ENCODE data around the gene FBRSL1. TPM values are rescaled to one million over a fixed set of nuclear protein-coding genes. Genes with fewer than 3 reads are reported as not detected.

The FBRSL1 gene
- total and polyA plus RNA-seq, 9 of the 15 experiments (the other 6 are each of a cell fraction or from before 2014, with no cell fraction given): 0.24 to 129 (median 7.3) TPM

- TF ChIP-seq MNT (conservative IDR thresholded peaks at IDR 0.05): peak; percentile 78 to 90
- no peak for TF ChIP-seq TRIM25 (IDR thresholded peaks at IDR 0.05; ENCODE audit: borderline replicate concordance)
- TF ChIP-seq E2F1 (CRISPR knock-in tag; IDR thresholded peaks at IDR 0.05): no peak
- TF ChIP-seq BRD4 (IDR thresholded peaks at IDR 0.05): no peak
- TF ChIP-seq PREB (CRISPR knock-in tag; IDR thresholded peaks at IDR 0.05): no peak
- no peak for TF ChIP-seq ZNF57 (CRISPR knock-in tag; IDR thresholded peaks at IDR 0.05)
- TF ChIP-seq NFE2L1 (tag; IDR thresholded peaks at IDR 0.05; ENCODE audit: borderline replicate concordance, low read depth): no peak
- TF ChIP-seq RCOR1 (IDR thresholded peaks at IDR 0.05; ENCODE audit: borderline replicate concordance in 1 of 2, low read depth in 2 of 2, low read length in 2 of 2): peak; percentile 18 to 63; a peak in 3 of 4 replicates
- TF ChIP-seq DPF2 (IDR thresholded peaks at IDR 0.05): peak; percentile 96
- TF ChIP-seq XRCC4 (IDR thresholded peaks at IDR 0.05; ENCODE audit: extremely low read depth, insufficient read depth, insufficient read length): no peak
- 0 out of 2 replicates have a peak, but pooled peaks have one; percentile 43 for TF ChIP-seq GTF2E2 (tag; IDR thresholded peaks at IDR 0.05)
- TF ChIP-seq CBX1 (IDR thresholded peaks at IDR 0.05; ENCODE audit: low read depth): peak; percentile 88; the same call in 1 of the 2 replicates
- TF ChIP-seq IRF9 (tag; IDR thresholded peaks at IDR 0.05): 0 out of 2 replicates have a peak, but pooled peaks have one; percentile 17
- no peak for TF ChIP-seq ZBTB5 (IDR thresholded peaks at IDR 0.05)
- peak; percentile 62 for TF ChIP-seq CHD4 (IDR thresholded peaks at IDR 0.05; ENCODE audit: insufficient read depth, insufficient replicate concordance, low read depth, low read length, poor library complexity, severe bottlenecking)
- TF ChIP-seq PHF20 (IDR thresholded peaks at IDR 0.05; ENCODE audit: partially characterized antibody): no peak
- peak; percentile 96 for TF ChIP-seq CBFA2T2 (conservative IDR thresholded peaks at IDR 0.05)
- no peak for TF ChIP-seq ZZZ3 (IDR thresholded peaks at IDR 0.05)
Measured at GRCh38 chr12:132471011-132471857, 18.7 kb upstream of the FBRSL1 start (continued).
